Stimulated activated CD8-positive, alpha-beta memory T cell treated with anti-CD3 and anti-CD28 coated beads, Interleukin-12 subunit alpha, Interleukin-12 subunit beta, amount 100 ng/mL, for 24 hours (primary cell): ENCODE data around the gene ALG12.

Experiments used
- DNase-seq: peaks from one replicate; pipeline ENCODE4 v3.0.0-alpha.2; 2020; ENCODE audit errors: extremely low read depth

Gene ALG12

GRCh38 chr22:49917974-49918910 is at the start of gene ALG12, which contains the start of gene CRELD2:
ALG12 (minus strand) TSS chr22:49918438; CDS start chr22:49913765, 4,673 bp downstream.
CRELD2 (plus strand) TSS chr22:49918634; CDS start chr22:49918770, 136 bp downstream.
- DNase-seq: peak; percentile 91

- no peak for DNase-seq
These were observed 49.5 kb upstream of the ALG12 start for GRCh38 chr22:49967706-49968208.

- no peak for DNase-seq
These were observed 48.8 kb upstream of the ALG12 start for GRCh38 chr22:49966774-49967705.

- DNase-seq: no peak
These were observed 48.0 kb upstream of the ALG12 start for GRCh38 chr22:49966041-49966773.

- no peak for DNase-seq
These were observed 47.1 kb upstream of the ALG12 start for GRCh38 chr22:49965091-49966040.

- DNase-seq: no peak
These were observed 46.2 kb upstream of the ALG12 start for GRCh38 chr22:49964136-49965090.

GRCh38 chr22:49963647-49964026 is 45.4 kb upstream of the ALG12 start:
- no peak for DNase-seq

GRCh38 chr22:49962751-49963646 is 44.8 kb upstream of the ALG12 start:
- DNase-seq: no peak

- peak; percentile 76 for DNase-seq
These were observed 43.9 kb upstream of the ALG12 start for GRCh38 chr22:49962012-49962750.

GRCh38 chr22:49961601-49962011 is 43.4 kb upstream of the ALG12 start:
- DNase-seq: no peak

GRCh38 chr22:49961005-49961600 is 42.9 kb upstream of the ALG12 start:
- no peak for DNase-seq

GRCh38 chr22:49960159-49961004 is 42.1 kb upstream of the ALG12 start, which contains the start of gene PIM3:
PIM3 (plus strand) TSS chr22:49960772; CDS start chr22:49960948, 176 bp downstream.
- peak; percentile 82 for DNase-seq

- DNase-seq: no peak
These were observed 41.5 kb upstream of the ALG12 start for GRCh38 chr22:49959782-49960158.

GRCh38 chr22:49958931-49959781 is 40.9 kb upstream of the ALG12 start:
- DNase-seq: no peak

GRCh38 chr22:49958366-49958921 is 40.2 kb upstream of the ALG12 start:
- no peak for DNase-seq
